Smooth muscle cell (in vitro differentiated cells): ENCODE measurements around the gene TCERG1L. TPM values are rescaled to one million over a fixed set of nuclear protein-coding genes. Genes with fewer than 3 reads are reported as not detected.

Experiments used
- DNase-seq: peaks from one replicate; lab custom pipeline; 2025; ENCODE audit not compliant: unreplicated experiment; lab: John Stamatoyannopoulos, UW
- H2AFZ ChIP-seq: fragments of 200-600 bp; sonication (generic); 2 replicates; pipeline ENCODE4 v1.6.0; 2016; ENCODE audit warnings: antibody characterized with exemption, low read depth, mild to moderate bottlenecking
- H3F3A ChIP-seq: fragments of 200-600 bp; sonication (generic); 2 replicates; pipeline ENCODE4 v1.6.0; 2017; ENCODE audit warnings: antibody characterized with exemption, low read depth
- H3K27ac ChIP-seq: fragments of 200-600 bp; sonication (generic); 2 replicates; pipeline ENCODE4 v1.5.1; 2016; ENCODE audit warnings: low read depth, mild to moderate bottlenecking
- H3K27me3 ChIP-seq: fragments of 200-600 bp; sonication (generic); 2 replicates; pipeline ENCODE4 v1.6.1; 2016; ENCODE audit warnings: low read depth, mild to moderate bottlenecking
- H3K36me3 ChIP-seq: fragments of 200-600 bp; sonication (generic); 2 replicates; pipeline ENCODE4 v1.5.1; 2016; ENCODE audit warnings: low read depth
- H3K4me1 ChIP-seq: fragments of 200-600 bp; sonication (generic); 2 replicates; pipeline ENCODE4 v1.5.1; 2016; ENCODE audit warnings: low read depth
- H3K4me2 ChIP-seq: fragments of 200-600 bp; sonication (generic); 2 replicates; pipeline ENCODE4 v1.6.0; 2016; ENCODE audit warnings: mild to moderate bottlenecking
- H3K4me3 ChIP-seq: fragments of 200-600 bp; sonication (generic); 2 replicates; pipeline ENCODE4 v1.5.1; 2016; ENCODE audit warnings: mild to moderate bottlenecking
- H3K79me2 ChIP-seq: fragments of 200-600 bp; sonication (generic); 2 replicates; pipeline ENCODE4 v1.6.0; 2016; ENCODE audit warnings: low read depth, mild to moderate bottlenecking
- H3K9ac ChIP-seq: fragments of 200-600 bp; sonication (generic); 2 replicates; pipeline ENCODE4 v1.6.0; 2016; ENCODE audit warnings: low read depth
- H3K9me3 ChIP-seq: fragments of 200-600 bp; sonication (generic); replicated peaks from 2 replicates; pipeline ENCODE4 v1.5.1; 2016; ENCODE audit warnings: low read depth
- H4K20me1 ChIP-seq: fragments of 200-600 bp; sonication (generic); 2 replicates; pipeline ENCODE4 v1.6.0; 2016; ENCODE audit warnings: low read depth
- CTCF ChIP-seq: fragments of 200-600 bp; sonication (generic); IDR thresholded peaks from 2 replicates; pipeline ENCODE4 v1.5.1; 2017; ENCODE audit warnings: borderline replicate concordance, mild to moderate bottlenecking, antibody characterized with exemption; ENCODE audit not compliant: insufficient read depth, poor library complexity, severe bottlenecking
- WGBS: methylation state at CpG from one replicate; pipeline ENCODE4 v1.1.7; 2016; ENCODE audit warnings: low lambda C conversion rate; 5-methylcytosine and 5-hydroxymethylcytosine counted together
- polyA plus RNA-seq: library from polyadenylated mRNA; unstranded; fragments of >200 nt; fragmentation: Nextera tagmentation; extraction: Ambion mirVana; gene quantifications from 2 replicates; pipeline ENCODE4 v1.2.1, GENCODE V29; 2016
- total RNA-seq: library from RNA; depleted of rRNA; stranded (reverse); fragments of >200 nt; gene quantifications from 2 replicates; pipeline ENCODE4 v1.2.3, GENCODE V29; 2014

Gene TCERG1L
- total and polyA plus RNA-seq, 2 experiments from 2014 or later: not detected

GRCh38 chr10:131214521-131215244, 96.8 kb downstream of the TCERG1L start:
- Histone ChIP-seq H3K4me1 (no peaks in the 10 kb centered on the region), H3F3A (no peaks in the 10 kb centered on the region), H4K20me1 (no peaks in the 10 kb centered on the region), H3K79me2 (no peaks in the 10 kb centered on the region), H3K4me3 (no peak overlapping the region), H3K36me3 (no peaks in the 10 kb centered on the region), H3K27me3 (no peaks in the 10 kb centered on the region), H3K9ac (no peak overlapping the region), H3K4me2 (no peak overlapping the region), H2AFZ (no peak overlapping the region), H3K27ac (no peak overlapping the region), H3K9me3 (no peaks in the 10 kb centered on the region)
- DNase-seq: no peak
- no peak for TF ChIP-seq CTCF
- 94% methylated on average over 17 of the region's 17 CpGs for WGBS

GRCh38 chr10:131213741-131214505, 97.6 kb downstream of the TCERG1L start:
- Histone ChIP-seq H2AFZ (no peak overlapping the region), H3K9ac (no peak overlapping the region), H3K27me3 (no peaks in the 10 kb centered on the region), H3K27ac (peak overlapping the region; percentile 5), H3K4me3 (no peak overlapping the region), H3K79me2 (no peaks in the 10 kb centered on the region), H3K4me1 (no peaks in the 10 kb centered on the region), H4K20me1 (no peaks in the 10 kb centered on the region), H3K9me3 (no peaks in the 10 kb centered on the region), H3K4me2 (no peak overlapping the region), H3K36me3 (no peaks in the 10 kb centered on the region), H3F3A (no peaks in the 10 kb centered on the region)
- DNase-seq: no peak
- TF ChIP-seq CTCF: no peak
- 58% methylated on average over 9 of the region's 9 CpGs for WGBS

GRCh38 chr10:131212763-131213325, 98.7 kb downstream of the TCERG1L start:
- H3K4me1 ChIP-seq: no peaks in the 10 kb centered on the region
- no peaks in the 10 kb centered on the region for H3K27me3 ChIP-seq
- H4K20me1 ChIP-seq: no peaks in the 10 kb centered on the region
- TF ChIP-seq CTCF: no peak
- no peak overlapping the region for H3K9ac ChIP-seq
- H3F3A ChIP-seq: no peaks in the 10 kb centered on the region
- H3K27ac ChIP-seq: no peak overlapping the region
- H3K9me3 ChIP-seq: no peaks in the 10 kb centered on the region
- H3K36me3 ChIP-seq: no peaks in the 10 kb centered on the region
- 94% methylated on average over 5 of the region's 5 CpGs for WGBS
- no peaks in the 10 kb centered on the region for H3K79me2 ChIP-seq
- no peak for DNase-seq
- no peak overlapping the region for H2AFZ ChIP-seq
- H3K4me2 ChIP-seq: no peak overlapping the region
- H3K4me3 ChIP-seq: no peak overlapping the region
